Stomach (tissue), 9 donors: ENCODE results near the gene MTCH2. TPM values are rescaled to one million over a fixed set of nuclear protein-coding genes. Genes with fewer than 3 reads are reported as not detected.
"Not testable (repeated sequence)": the region's sequence is repeated elsewhere in the genome, so short reads cannot be mapped to it uniquely, and the experiment has no call there.

Experiments used
- DNase-seq, 2 donors: peaks; one replicate each; pipeline versions ENCODE4 v3.0.0 to v3.0.0-alpha.2; 2013 to 2019
- H3K27ac ChIP-seq, 5 donors: fragments of 200-600 bp in 4 of 5; sonication (generic) in 4 of 5; one replicate each; pipeline ENCODE4 v1.5.1; 2013 to 2019; ENCODE audit warnings: mild to moderate bottlenecking in 1 of 5, moderate library complexity in 1 of 5
- H3K27me3 ChIP-seq, 3 donors: fragments of 200-600 bp; sonication (generic); one replicate each; pipeline ENCODE4 v1.5.1; 2017 to 2019; ENCODE audit warnings: mixed run types in 1 of 3
- H3K36me3 ChIP-seq, 4 donors: fragments of 200-600 bp; sonication (generic); 1 replicate in 3 of 4; 2 replicates in 1 of 4; pipeline ENCODE4 v1.5.1; 2016 to 2019
- H3K4me1 ChIP-seq, 4 donors: fragments of 200-600 bp; sonication (generic); one replicate each; pipeline ENCODE4 v1.5.1; 2016 to 2019
- H3K4me3 ChIP-seq, 4 donors: fragments of 200-600 bp; sonication (generic) in 3 of 4; one replicate each; pipeline ENCODE4 v1.5.1; 2016 to 2019; ENCODE audit warnings: mild to moderate bottlenecking in 1 of 4
- H3K9me3 ChIP-seq, 4 donors: fragments of 200-600 bp; sonication (generic); one replicate each; pipeline ENCODE4 v1.5.1; 2016 to 2019
- CTCF ChIP-seq, 7 experiments: fragments of 450-650 bp in 4 of 7; fragments of 200-600 bp in 3 of 7; sonication (generic) in 3 of 7; IDR thresholded peaks; one replicate each; pipeline ENCODE4 v1.5.1; 2016 to 2019; ENCODE audit warnings: antibody characterized with exemption in 7 of 7, control low read depth in 2 of 7, mild to moderate bottlenecking in 1 of 7
- EP300 ChIP-seq: sonication (generic); formaldehyde crosslinking; IDR thresholded peaks from one replicate; pipeline ENCODE4 v1.6.1; 2017; ENCODE audit warnings: antibody characterized with exemption
- POLR2A ChIP-seq, 4 donors: fragments of 450-650 bp; IDR thresholded peaks; one replicate each; pipeline ENCODE4 v1.6.1; 2016; ENCODE audit warnings: antibody characterized with exemption in 4 of 4, control low read depth in 2 of 4, mild to moderate bottlenecking in 1 of 4, moderate library complexity in 1 of 4
- POLR2AphosphoS5 ChIP-seq, 3 donors: sonication (generic); formaldehyde crosslinking; IDR thresholded peaks; one replicate each; pipeline ENCODE4 v1.6.1; 2016; ENCODE audit warnings: antibody characterized with exemption in 3 of 3
- WGBS, 5 donors: extraction: QIAGEN DNeasy Blood & Tissue Kit in 3 of 5; methylation state at CpG; one replicate each; pipeline versions ENCODE4 v1.1.5 to v1.1.7; 2013 to 2018; 5-methylcytosine and 5-hydroxymethylcytosine counted together
- intact Hi-C: fragments of 100-400 bp; cut with DNase I; formaldehyde crosslinking; loops from one replicate; pipeline ENCODE4 v1.15.1; 2023; ENCODE audit warnings: low total_unique reads
- polyA plus RNA-seq, 3 donors: library from polyadenylated mRNA; stranded (reverse); fragments of 200-250 nt; gene quantifications; one replicate each; pipeline ENCODE4 v1.2.3, GENCODE V29; 2013
- total RNA-seq, 5 donors: library from RNA; depleted of rRNA; stranded (reverse); fragments of >200 nt; gene quantifications; one replicate each; pipeline versions ENCODE4 v1.1.0 to v1.2.3, GENCODE V29; 2014 to 2016
- donor health status: healthy with polysubstance abuse.
- donor health status: Bipolar disorder and iron deficiency.
- donor health status: healthy.

The MTCH2 gene
- total and polyA plus RNA-seq, 8 donors: 21.7 to 86.2 (median 45.8) TPM

GRCh38 chr11:47688991-47689390, 46.6 kb upstream of the MTCH2 start:
- no peak for DNase-seq
- WGBS, 5 donors: 78 to 97% (median 93%) methylated on average over 2 of the region's 2 CpGs
- no peak for TF ChIP-seq CTCF (IDR thresholded peaks at IDR 0.05)
- TF ChIP-seq EP300: no peak
- no peak for TF ChIP-seq POLR2AphosphoS5 (IDR thresholded peaks at IDR 0.05)
- TF ChIP-seq POLR2A (IDR thresholded peaks at IDR 0.05): no peak

GRCh38 chr11:47688111-47688510, 45.8 kb upstream of the MTCH2 start:
- Histone ChIP-seq H3K27ac (no peak overlapping the region), H3K27me3 (no peaks in the 10 kb centered on the region), H3K4me1 (no peaks in the 10 kb centered on the region), H3K4me3 (no peak overlapping the region), H3K9me3 (no peaks in the 10 kb centered on the region), H3K36me3 (no peaks in the 10 kb centered on the region)
- TF ChIP-seq CTCF (IDR thresholded peaks at IDR 0.05): no peak
- DNase-seq: no peak
- 85 to 96% (median 89%) methylated on average over 4 of the region's 4 CpGs for WGBS, 5 donors
- intact Hi-C loops: no loop called here

More at GRCh38 chr11:47688991-47689390, 46.6 kb upstream of the MTCH2 start:
- Histone ChIP-seq H3K4me1 (no peaks in the 10 kb centered on the region), H3K36me3 (no peaks in the 10 kb centered on the region), H3K27ac (no peak overlapping the region), H3K4me3 (no peak overlapping the region), H3K27me3 (no peaks in the 10 kb centered on the region), H3K9me3 (no peaks in the 10 kb centered on the region)
- intact Hi-C loops: no loop called here

- H3K27ac ChIP-seq, H3K4me1 ChIP-seq, intact Hi-C loops, H3K36me3 ChIP-seq, H3K9me3 ChIP-seq, DNase-seq, H3K27me3 ChIP-seq, H3K4me3 ChIP-seq: not testable (repeated sequence)
- WGBS, 5 donors: 92 to 100% (median 96%) methylated on average over 3 of the region's 3 CpGs
Observed at GRCh38 chr11:47686704-47687103, 44.3 kb upstream of the MTCH2 start.

- TF ChIP-seq CTCF (IDR thresholded peaks at IDR 0.05): no peak
- no peak for TF ChIP-seq EP300
- TF ChIP-seq POLR2AphosphoS5 (IDR thresholded peaks at IDR 0.05): no peak
- no peak for TF ChIP-seq POLR2A (IDR thresholded peaks at IDR 0.05)
- intact Hi-C loops: no loop called here
- no peak for DNase-seq
- Histone ChIP-seq H3K27ac (no peak overlapping the region), H3K27me3 (no peaks in the 10 kb centered on the region), H3K4me1 (no peaks in the 10 kb centered on the region), H3K9me3 (no peaks in the 10 kb centered on the region), H3K36me3 (no peaks in the 10 kb centered on the region), H3K4me3 (no peak overlapping the region)
- WGBS, 5 donors: 95 to 100% (median 100%) methylated on average over 1 of the region's 1 CpG
Observed at GRCh38 chr11:47686151-47686550, 43.8 kb upstream of the MTCH2 start.

GRCh38 chr11:47675851-47676250, 33.5 kb upstream of the MTCH2 start:
- no peaks in the 10 kb centered on the region for H3K36me3 ChIP-seq
- TF ChIP-seq POLR2AphosphoS5 (IDR thresholded peaks at IDR 0.05) (no peak), CTCF (IDR thresholded peaks at IDR 0.05) (no peak), POLR2A (IDR thresholded peaks at IDR 0.05) (no peak), EP300 (no peak)
- no peak overlapping the region for H3K4me3 ChIP-seq
- no peak for DNase-seq
- no peaks in the 10 kb centered on the region for H3K9me3 ChIP-seq
- no peak overlapping the region for H3K27ac ChIP-seq
- 84 to 92% (median 88%) methylated on average over 2 of the region's 2 CpGs for WGBS, 5 donors
- H3K4me1 ChIP-seq: no peaks in the 10 kb centered on the region
- intact Hi-C loops: no loop called here
- no peaks in the 10 kb centered on the region for H3K27me3 ChIP-seq
